NCI-H2029 treated with DMSO at 0.1 percent for 48 hours (cell line): Measurements from ENCODE around the gene PTPN5.
"Not testable (repeated sequence)": the region's sequence is repeated elsewhere in the genome, so short reads cannot be mapped to it uniquely, and the experiment has no call there.

Experiments
- DNase-seq: peaks from one replicate; lab custom pipeline; 2025; lab: John Stamatoyannopoulos, UW

PTPN5 gene

DNA sequence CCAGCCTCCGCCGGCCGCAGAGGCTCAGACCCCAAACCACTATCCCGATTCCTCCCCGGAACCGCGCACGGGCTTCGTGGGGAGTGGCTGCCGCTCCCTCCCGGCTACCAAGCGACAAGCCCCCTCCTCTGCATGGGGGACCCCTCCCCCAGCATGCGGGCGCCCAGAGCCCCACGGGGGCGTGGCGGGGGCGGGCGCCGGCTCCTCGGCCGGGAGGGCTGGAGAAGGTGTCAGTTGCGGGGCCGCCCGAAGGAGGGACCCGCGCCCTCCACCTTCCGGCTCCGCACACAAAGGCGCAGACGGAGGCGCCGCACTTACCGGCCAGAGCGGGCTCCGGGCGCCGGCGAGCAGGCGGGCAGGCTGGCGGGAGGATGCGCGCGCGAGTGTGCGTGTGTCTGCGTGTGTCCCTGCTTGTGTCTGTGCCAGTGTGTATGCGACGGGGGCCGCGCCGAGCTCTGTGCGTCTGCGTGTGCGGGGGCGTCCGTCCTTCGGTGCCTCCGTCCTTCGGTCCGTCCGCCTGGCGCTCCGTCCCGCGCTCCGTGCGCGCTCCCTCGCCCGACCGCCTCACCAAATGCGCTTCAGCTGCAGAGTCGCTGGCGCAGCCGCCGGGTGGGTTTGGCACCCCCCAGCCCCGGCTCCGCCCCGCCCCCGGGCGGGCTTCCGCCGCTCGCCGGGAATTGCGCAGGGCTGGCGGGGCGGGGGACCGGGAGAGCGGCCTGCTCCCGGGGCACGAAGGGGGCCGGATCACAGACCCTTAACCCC, at the start of gene PTPN5:
TSS of gene PTPN5 (minus strand) at position 592 of the 762 bp plus-strand sequence. CDS start 19,840 bp downstream, outside the sequence.
- DNase-seq, result no peak

DNA sequence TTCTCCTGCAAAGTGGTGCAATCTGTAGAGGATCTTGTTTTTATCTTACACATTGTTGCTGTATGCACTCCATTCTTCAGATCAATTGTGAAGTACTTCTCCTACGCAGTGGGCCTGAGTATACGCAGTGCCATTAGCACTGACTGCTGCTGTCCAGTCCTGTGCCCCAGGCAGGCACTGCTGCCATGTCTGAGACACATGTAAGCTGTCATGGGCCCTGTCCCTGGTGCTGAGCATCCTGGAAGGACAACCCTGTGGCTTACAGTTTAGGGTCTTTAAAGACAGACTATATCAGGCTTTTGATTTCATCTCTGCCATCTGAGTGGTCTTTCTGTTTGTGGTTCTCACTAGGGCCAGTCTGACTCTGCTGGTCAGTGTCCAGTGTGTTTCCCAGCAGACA, 44.8 kb upstream of the PTPN5 start:
- no peak for DNase-seq

DNA sequence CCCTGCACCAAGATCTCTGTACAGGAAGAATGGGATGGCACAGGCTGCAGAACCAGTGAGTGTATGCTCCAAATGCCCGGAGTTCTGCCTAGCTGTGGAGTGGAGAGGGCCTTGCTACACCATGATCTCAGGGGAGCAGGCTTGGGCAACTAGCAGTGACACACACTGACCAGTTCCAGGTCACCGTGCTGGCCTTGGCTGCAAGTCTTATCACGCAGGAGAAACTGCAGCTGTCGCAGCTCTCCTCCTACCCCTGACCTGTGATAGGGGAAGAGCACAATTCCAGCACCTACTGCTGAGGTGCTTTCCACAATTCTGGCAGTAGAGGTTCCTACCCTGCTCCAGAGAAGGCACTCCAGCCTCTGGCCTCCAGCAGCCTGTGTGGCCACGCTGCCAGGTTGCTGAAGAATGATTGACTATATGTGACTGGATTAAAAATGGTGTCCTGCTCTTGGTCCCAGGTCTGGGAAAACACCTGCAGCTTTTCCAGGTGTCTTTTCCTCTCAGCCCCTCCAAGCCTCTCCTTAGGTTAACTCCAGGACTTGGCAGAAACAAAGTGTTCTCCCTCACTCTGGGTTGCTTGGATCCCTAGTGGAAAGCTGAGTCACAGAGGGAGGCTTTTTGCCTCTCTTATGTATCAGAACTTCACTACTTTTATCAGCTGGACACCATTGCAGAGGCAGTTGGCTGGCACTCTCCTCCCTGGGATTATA, 43.3 kb upstream of the PTPN5 start:
- no peak for DNase-seq

DNA sequence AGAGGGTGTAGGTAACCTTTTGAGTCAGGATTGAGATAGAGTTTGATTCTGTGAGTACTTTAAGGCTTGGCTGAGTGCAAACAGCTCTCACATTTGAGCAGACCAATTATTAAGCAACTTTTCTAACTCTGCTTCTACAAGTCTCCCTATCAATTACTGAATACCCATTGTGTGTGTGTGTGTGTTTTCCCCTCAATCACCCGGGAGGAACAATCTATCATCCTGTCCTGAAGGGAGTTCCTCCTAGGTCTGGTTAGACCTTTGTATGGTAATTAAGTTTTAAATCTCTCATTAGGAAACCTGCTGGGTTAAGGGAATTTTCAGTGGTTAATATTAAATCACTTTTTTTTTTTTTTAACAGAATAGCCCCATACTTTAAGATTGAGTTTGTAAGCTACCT, 28.6 kb upstream of the PTPN5 start:
- not testable (repeated sequence) for DNase-seq

DNA sequence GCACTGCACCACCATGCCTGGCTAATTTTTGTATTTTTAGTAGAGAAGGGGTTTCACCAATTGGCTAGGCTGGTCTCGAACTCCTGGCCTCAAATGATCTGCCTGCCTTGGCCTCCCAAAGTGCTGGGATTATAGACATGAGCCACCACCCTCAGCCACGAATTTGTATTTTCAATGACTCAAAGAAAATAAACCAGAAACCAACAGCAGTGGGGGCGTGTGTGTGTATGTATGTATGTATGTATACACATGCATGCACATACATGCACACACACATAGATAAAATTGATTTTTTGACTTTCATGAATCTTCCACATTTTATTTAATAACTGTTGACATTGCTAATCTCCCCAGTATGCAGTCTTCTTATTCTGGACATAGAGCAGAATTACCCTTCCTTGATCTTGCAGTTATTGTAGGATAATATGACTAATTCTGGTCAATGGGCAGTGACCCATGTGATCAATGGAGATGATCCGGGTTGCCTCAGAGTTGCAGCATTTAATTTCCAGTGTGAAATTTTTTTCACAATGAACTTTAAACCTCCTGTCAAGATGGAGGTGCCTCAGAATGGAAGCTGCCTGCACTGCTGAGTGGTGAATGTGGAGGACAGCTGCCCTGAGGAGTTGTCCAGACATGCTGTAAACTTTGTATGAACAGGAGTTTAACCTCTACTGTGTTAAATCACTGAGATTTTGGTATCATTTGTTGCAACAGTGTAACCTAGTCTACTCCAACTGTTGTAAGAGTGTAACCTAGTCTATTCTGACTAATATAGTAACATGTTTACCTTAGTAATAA, 12.8 kb upstream of the PTPN5 start:
- no peak for DNase-seq

DNA sequence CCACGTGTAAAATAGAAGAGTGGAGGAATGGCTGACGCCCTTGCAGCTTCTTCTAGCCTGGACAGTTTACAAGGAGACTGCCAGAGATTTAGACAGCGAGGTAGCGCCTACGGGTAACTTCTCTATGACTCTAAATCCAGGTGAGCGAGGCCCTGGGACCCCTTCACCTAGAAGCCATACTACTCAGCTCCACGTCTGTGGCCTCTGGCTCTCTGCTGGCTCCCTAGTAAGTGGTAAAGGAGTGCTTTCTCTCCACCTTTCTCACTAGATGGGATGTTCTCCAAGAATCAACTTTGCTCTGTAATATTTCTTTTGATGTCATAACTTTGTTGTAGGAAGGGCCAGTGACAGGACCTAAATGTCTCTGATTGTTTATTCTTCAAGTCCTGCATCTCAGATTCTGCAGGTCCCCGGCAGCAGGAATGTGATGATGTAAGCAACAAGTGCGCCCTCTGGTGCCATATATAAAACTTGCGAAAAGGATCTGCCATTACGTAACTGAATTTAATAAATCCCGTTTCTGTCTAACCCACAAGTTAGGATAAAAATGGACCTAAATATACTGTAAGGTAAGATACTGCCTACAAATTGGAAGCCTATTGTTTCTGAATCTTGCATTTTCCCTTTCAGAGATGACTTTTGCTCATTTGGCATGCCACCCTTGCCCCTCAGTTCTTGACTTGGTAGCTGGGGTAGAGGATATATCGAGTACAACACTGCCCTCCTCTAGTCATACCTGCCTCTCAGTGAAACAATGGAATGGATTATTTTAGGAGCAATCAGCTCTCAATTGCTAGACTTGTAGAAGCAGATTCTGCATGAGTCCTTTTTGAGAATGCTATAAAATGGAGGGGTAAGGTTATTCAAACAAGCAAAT, 11.0 kb upstream of the PTPN5 start:
- peak; percentile 47 for DNase-seq

DNA sequence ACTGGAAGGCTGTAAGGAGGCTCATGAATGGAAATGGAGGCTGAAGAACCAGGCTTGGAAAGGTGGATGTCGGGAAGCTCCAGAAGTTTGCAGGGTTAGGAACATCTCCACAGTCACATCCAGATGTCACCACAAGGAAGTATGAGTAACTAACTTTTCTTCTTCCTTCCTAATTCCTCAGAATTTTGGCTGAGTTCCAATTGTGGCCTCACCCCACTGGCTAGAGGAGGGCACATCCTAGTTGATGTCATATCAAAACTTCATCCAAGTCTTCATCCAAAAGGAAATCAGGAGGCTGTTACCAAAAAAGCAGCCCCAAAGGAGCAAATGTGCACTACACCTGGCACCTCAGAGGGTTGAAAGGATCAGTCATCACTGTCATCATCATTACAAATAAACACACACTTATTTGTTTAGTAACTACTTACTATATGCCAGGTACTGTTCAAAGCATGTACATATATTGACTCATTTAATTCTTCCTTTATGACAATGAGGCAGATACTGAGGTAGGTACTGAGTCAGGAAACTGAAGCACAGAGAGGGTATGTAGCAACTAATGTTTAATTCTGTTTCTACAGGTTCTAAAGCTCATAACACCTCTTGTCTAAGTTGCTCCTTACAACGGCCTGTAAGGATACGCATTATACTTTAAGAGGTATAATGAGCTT, 7.3 kb upstream of the PTPN5 start:
- no peak for DNase-seq

DNA sequence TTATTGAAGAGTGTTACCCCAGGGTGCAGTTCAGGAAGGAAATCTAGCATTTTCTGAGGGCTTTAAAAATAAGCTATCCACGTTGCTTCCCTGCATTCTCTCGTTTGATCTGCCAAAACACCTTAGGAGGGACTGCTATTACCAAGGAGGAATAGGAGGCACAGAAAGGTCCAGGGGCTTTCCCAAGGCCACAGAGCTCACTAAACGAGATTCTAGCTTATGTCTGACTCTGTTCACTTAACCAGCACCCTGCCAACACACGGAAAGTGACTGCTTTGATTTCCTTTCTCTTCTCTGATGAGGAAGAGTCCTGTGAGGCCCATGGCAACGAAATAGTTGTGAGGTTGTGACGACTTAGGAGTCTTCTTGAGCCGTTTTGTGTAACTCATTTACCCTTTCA, 3.4 kb upstream of the PTPN5 start:
- no peak for DNase-seq

DNA sequence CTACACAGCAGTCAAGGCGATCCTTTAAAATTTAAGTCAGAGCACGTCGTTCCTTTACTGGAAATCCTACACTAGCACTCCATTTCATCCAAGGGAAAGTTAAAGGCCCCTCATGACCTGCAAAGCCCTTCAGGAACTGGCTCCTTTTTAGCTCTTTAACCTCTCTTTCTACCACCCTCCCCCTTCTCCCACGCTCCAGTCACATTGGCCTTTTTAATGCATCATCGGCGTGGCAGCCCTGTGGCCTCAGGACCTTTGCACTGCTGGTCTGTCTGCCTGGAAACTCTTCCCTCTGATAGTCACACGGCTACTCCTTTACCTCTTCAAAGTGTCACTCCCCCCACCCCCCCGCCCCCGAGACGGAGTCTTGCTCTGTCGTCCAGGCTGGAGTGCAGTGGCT, 1.2 kb upstream of the PTPN5 start:
- no peak for DNase-seq

DNA sequence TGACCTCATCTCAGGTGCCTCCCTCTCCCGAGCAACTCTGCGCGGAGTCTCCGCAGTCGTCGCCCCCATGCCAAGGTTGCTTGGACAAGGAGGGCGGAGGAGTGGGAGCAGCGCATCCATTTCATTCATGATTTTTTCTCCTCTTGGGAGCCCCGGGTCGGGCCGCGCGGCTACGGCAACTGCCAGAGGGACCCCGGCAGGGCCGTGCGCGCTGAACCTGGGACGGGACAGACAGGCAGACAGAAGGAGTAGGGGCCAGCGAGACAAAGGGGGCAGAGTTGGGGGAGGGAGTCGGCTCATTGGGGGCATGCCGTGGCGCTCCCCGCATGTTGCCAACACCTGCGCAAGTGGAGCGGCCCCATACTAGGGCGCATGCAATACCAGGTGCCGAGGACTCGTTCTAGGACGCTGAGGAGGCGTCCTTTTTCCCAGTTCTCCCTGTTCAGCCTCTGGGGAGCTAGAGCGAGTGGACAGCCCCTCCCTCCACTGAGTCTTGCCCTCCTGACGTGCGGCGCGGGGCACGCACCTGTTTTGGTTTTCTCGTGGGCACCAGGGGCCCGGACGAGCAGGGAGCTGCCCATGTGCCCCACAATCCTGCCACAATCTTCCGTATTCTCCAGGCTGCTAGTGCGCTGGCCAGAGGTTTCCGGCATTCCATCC, 501 bp upstream of the PTPN5 start:
- DNase-seq, result no peak

DNA sequence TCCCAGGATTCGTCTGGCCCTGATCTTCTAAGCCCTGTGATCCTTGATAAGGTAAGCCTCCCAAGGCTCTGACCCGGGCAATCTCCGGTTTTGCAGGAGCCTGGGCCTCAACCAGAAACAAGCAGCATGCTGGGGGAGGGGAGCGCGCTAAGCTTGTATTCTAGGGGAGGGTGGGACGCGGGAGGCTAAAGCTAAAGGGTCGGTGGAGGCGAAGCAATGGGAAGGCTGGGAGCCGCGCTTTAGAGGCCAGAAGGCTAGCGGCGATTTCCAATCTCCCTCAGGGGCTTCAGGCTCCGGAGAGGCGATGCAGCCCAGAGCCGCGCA, 753 bp downstream of the PTPN5 start:
- DNase-seq, result no peak

DNA sequence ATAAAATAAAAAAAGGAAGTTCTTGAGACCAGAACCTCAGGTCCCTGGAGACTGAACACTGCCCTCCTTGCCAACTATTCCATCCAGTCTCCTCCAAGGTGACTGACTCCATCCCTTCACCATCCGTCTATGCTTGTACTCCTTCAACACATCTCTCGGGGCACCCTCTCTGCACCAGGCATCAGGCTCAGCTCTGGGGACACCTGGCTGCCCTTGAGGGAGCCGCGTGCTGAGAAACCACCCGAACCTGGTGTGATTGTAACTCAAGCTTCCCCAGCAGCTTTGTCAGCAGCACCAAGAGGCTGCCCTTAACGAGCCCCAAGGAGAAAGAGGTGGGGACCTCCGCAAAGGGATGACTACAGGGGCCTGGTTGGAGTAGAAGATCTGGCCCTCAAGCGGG, 1.7 kb downstream of the PTPN5 start:
- DNase-seq, result no peak

DNA sequence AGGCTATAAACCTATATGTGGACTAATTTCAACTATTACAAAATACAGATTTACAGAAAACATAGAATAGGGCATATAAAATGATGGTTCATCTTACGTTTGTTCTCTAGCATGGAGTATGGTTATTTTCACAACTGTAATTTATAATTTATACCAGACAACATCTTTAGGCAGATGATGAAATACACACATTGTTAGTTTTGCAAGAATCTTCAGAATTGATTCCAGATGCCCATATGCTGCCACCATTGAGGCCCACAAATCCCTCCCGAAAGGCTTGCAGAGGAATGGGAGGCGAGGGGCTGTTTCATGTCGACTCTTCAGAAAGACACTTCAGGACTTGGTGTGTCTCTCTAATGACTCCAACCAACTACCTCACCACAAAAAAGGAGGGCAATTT, 6.2 kb downstream of the PTPN5 start:
- no peak for DNase-seq

DNA sequence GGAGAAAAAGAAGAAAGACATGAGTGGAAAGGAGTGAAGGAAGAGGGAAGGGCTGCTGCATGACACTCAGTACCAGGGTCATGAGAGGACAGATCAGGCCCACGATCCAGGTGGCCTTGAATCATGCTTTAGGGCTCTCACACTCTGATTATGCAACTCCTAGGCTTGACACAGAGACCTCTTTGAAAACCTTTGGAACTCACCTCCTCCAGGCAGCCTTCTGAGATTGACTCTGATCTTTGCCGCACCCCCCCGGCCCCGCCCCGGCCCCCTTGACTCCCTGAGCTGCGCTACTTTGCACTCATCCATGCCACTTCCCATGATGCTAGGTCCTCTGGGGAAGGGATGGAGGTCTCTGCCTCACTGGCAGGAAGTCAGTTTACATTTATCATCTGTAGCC, 10.7 kb downstream of the PTPN5 start:
- DNase-seq, result no peak

DNA sequence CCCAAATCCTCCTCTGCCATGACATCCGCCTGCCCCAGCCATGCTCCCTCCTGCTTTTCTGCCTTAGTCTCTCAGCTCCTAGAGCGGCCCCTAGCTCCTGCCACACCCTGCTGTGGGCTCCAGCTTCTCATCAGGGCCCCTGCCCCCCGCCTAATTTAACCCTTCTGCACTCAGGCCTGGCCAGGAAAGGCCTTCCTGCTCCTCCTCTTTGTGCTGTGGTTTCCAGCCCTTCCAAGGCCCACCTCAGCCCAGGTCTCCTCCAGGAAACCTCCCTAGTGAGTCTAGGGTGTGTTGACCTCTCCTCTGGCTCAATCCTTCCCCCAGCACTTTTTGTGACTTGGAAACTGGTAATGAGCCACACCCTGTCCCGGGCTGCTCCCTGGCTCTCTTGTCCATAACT, 11.3 kb downstream of the PTPN5 start:
- DNase-seq, result no peak

DNA sequence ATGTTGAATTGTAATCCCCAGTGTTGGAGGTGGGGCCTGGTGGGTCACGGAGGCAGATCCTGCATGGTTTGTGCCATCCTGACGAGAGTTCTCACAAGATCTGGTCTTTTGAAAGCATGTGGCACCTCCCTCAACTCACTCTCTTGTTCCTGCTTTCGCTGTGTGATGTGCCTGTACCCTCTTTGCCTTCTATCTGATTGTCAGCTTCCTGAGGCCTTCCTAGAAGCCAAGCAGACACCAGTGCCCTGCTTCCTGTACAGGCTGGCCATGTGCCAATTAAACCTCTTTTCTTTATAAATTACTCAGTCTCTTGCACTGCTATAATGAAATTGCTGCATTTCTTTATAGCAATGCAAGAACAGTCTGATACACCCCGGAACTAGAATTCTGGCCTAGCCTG, 13.1 kb downstream of the PTPN5 start:
- no peak for DNase-seq

DNA sequence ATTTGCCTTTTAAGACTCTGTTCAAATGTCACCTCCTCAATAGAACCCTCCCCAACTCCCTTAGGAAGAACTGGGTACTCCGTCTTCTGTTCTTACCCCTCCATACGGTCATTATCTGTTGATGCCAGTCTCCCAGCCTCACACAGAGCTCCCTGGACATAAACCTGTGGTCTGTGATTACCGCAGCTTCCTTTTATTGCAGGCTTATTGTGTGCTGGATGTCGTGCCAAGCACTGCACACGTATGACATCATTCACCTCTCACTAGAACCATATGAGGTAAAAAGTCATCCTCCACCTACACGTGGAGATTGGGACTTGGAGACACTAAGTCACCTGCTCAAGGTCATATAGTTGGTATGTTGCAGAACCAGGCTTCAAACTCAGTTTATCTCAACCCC, 15.3 kb downstream of the PTPN5 start:
- no peak for DNase-seq

DNA sequence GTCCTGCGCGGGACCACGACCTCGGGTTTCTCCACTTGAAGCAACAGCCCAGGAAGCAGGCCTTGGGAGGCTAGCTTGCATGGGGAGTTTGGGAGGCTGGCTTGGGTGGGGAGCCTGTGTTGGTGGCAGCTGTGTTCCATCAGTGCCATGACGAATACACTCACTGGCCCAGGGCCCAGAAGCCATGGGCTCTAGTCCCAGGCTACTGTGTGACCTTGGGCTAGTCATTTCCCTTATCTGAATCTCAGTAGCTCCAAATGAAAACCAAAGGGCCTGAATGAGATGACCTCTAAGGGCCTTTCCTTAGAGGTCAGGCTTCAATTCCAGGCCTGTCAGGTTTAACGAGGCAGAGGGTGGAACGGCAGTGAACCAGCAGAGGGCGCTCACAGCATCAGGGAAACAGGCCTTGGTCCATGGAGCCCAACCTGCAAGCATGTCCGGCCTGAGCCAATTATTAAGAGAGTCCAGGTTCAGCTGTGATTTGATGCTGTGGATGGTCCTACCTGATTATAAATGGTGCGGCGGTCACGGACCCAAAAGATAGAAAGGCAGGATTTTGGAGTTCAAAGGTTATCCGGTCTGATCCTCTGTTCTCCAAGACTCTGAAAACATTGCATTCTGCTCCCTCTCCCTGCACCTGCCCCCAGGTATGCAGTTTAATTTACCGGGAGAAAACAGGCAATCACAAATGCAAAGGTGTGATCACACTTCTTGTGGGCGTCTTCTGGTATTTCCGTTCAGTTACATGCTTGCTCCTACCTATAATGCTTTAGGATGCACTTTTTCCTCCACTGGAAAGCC, 15.9 kb downstream of the PTPN5 start:
- DNase-seq, result peak; percentile 27

DNA sequence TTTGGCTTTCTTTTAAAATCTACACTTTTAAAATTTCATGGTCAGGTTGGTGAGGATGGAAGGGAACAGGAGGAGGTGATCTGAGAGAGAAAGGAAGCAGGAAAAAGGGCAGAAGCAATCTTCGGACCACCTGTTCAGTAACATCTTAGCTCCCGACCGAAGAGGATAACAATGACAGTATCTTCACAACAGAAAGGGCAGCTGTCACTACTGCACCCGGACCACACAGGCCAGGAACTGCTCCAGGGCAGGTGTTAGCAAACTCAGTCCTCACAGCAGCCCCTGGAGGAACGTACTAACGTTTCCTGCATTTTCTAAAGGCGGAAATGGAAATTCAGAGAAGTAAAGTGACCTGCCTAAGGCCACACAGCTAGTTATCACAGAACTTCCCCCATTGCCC, 16.8 kb downstream of the PTPN5 start:
- no peak for DNase-seq

DNA sequence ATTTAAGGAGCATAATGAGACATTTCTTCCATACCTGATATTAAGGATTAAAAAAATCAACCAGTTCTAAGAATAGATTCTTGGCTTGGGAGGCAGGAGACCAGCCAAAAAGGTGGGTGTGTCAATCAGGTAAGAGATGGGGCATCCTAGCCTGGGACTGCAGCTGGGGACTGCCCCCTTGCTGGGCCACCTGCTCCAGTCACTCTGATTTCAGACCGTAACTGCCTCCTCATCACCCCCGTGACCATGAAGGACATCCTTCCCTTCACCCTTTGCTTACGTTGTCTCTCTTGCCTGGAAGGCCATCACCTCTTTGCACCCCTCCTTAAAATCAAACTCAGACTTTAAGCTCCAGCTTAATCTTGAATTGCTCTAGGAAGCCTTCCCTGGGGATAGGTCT, 17.9 kb downstream of the PTPN5 start:
- no peak for DNase-seq
